Duodenal mucosa (tissue), 2 donors: ENCODE results near the gene GPATCH3.

Source experiments
- H3K27ac ChIP-seq: one replicate; pipeline ENCODE4 v1.7.0; 2013; ENCODE audit warnings: low read depth, low read length
- H3K27me3 ChIP-seq, 2 donors: one replicate each; pipeline ENCODE4 v1.7.0; 2013; ENCODE audit warnings: low read length in 2 of 2, control low read depth in 1 of 2; ENCODE audit not compliant: insufficient read depth in 2 of 2, control insufficient read depth in 1 of 2
- H3K36me3 ChIP-seq, 2 donors: one replicate each; pipeline ENCODE4 v1.7.0; 2013; ENCODE audit warnings: low read length in 2 of 2, control low read depth in 1 of 2; ENCODE audit not compliant: insufficient read depth in 2 of 2, control insufficient read depth in 1 of 2
- H3K4me1 ChIP-seq, 2 donors: one replicate each; pipeline ENCODE4 v1.7.0; 2013; ENCODE audit warnings: low read length in 2 of 2, control low read depth in 1 of 2; ENCODE audit not compliant: insufficient read depth in 2 of 2, control insufficient read depth in 1 of 2
- H3K4me3 ChIP-seq, 2 donors: one replicate each; pipeline ENCODE4 v1.7.0; 2013; ENCODE audit warnings: low read length in 2 of 2, low read depth in 1 of 2
- H3K9ac ChIP-seq, 2 donors: one replicate each; pipeline ENCODE4 v1.7.0; 2013; ENCODE audit warnings: low read length in 2 of 2, low read depth in 1 of 2
- H3K9me3 ChIP-seq, 2 donors: one replicate each; pipeline ENCODE4 v1.7.0; 2013; ENCODE audit warnings: low read length in 2 of 2, control low read depth in 1 of 2; ENCODE audit not compliant: control insufficient read depth in 1 of 2

The GPATCH3 gene

DNA sequence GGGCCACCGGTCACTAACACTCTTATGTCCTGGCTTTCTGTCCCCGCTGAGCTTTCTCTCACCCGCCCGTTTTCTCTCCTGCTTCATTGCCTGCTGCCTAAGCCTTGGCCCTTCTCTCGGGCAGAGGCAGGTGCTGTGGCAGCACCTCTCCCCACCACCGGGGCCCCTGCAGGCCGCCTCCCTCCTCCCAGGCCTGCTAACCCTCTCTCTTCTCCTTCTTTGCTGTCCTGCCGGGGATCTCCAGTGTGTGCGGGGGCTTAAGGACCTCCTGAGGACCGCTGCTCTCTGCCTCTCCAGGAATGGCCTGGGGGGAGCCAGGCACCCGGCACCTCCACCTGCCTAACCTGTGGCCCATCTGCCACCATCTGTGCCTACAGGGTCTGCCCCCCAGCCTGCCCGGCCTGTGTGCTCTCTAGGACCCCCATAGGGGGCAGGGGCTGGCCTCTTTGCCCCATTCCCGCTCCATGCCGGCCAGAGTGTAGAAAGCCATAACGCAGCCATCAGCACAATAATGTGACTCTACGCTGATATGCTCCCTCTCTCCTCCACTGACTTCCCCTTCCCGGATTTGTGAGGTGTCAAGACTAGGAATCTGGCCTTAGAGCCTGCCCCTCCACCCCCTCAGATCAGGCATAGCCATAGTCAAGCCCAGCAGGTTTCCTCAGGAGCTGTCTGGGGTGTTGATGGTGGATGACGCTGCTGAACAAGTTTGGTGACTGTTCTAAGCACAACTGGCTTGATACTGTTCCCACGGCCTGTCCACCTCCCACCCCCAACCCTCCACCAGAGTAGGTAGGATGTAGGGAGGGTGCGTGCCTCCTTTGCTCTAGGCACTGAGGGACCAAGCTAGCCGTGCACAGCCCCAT, 43.4 kb downstream of the GPATCH3 start:
- Histone ChIP-seq H3K27ac (no peak overlapping the region), H3K4me3 (no peak overlapping the region), H3K4me1 (peaks cover 7 to 10% of the 10 kb centered on the region in 2 donors), H3K36me3 (peaks cover 5 to 41% of the 10 kb centered on the region in 2 donors), H3K9me3 (no peaks in the 10 kb centered on the region), H3K9ac (no peak overlapping the region), H3K27me3 (no peaks in the 10 kb centered on the region)

DNA sequence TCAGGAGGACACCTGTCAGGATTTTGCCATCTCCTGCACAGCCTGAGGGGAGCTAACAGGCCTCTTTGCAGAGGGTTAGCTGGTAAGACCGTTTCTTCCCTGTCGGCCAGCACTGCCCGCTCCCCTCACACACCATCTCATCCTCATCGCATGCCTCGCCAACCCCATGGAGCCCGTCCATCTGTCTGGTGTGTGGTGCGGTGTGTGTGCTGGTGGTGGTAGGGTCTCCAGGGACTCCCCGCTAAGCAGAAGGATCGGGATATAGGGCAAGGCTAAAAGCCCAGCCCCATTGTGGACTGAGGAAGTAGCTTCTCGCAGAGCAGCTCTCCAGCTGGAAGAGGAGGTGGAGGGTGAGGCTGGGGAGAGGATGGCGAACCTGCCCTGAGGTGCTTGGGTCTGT, 44.1 kb downstream of the GPATCH3 start:
- Histone ChIP-seq H3K36me3 (peaks cover 12 to 48% of the 10 kb centered on the region in 2 donors), H3K4me1 (peaks cover 7 to 9% of the 10 kb centered on the region in 2 donors), H3K9me3 (no peaks in the 10 kb centered on the region), H3K9ac (no peak overlapping the region), H3K4me3 (no peak overlapping the region), H3K27me3 (no peaks in the 10 kb centered on the region), H3K27ac (no peak overlapping the region)

DNA sequence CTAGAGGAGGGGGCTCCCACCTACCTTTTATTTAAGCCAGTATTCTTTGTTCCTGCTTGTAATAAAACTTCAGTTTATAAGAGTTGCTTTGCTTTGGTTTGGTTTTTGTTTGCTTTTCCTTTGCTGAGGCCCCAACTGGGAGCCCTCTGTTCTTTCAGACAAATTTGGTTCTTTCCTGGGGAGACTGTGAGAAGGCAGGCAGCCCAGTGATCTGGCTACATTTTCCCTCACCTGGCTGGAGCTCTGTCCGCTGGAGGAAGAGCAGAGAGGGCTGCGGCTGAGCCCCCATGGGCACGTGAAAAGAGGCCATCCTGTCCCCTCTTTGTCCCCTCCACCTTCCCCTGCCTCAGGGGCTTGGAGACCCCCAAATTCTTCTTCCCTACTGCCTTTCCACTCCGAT, 44.6 kb downstream of the GPATCH3 start:
- no peak overlapping the region for H3K27ac ChIP-seq
- H3K9me3 ChIP-seq: no peaks in the 10 kb centered on the region
- H3K9ac ChIP-seq: no peak overlapping the region
- H3K27me3 ChIP-seq: no peaks in the 10 kb centered on the region
- no peak overlapping the region for H3K4me3 ChIP-seq
- peaks cover 7 to 9% of the 10 kb centered on the region in 2 donors for H3K4me1 ChIP-seq
- H3K36me3 ChIP-seq: peaks cover 17 to 53% of the 10 kb centered on the region in 2 donors

- H3K36me3 ChIP-seq: peaks cover 24 to 61% of the 10 kb centered on the region in 2 donors
- no peaks in the 10 kb centered on the region for H3K27me3 ChIP-seq
- H3K9me3 ChIP-seq: no peaks in the 10 kb centered on the region
- H3K9ac ChIP-seq: no peak overlapping the region
- no peak overlapping the region for H3K4me3 ChIP-seq
- H3K4me1 ChIP-seq: peaks cover 11 to 14% of the 10 kb centered on the region in 2 donors
- no peak overlapping the region for H3K27ac ChIP-seq
Observed at GRCh38 chr1:26854906-26855305, 45.4 kb downstream of the GPATCH3 start.

GRCh38 chr1:26853600-26853999, 46.7 kb downstream of the GPATCH3 start:
- no peak overlapping the region for H3K9ac ChIP-seq
- H3K4me1 ChIP-seq: peaks cover 23 to 24% of the 10 kb centered on the region in 2 donors
- no peak overlapping the region for H3K4me3 ChIP-seq
- H3K9me3 ChIP-seq: no peaks in the 10 kb centered on the region
- H3K27ac ChIP-seq: no peak overlapping the region
- peaks cover 24 to 69% of the 10 kb centered on the region in 2 donors for H3K36me3 ChIP-seq
- H3K27me3 ChIP-seq: no peaks in the 10 kb centered on the region

- Histone ChIP-seq H3K27ac (no peak overlapping the region), H3K4me3 (no peak overlapping the region), H3K9ac (no peak overlapping the region), H3K9me3 (no peaks in the 10 kb centered on the region), H3K36me3 (peaks cover 24 to 73% of the 10 kb centered on the region in 2 donors), H3K27me3 (no peaks in the 10 kb centered on the region), H3K4me1 (peaks cover 26 to 29% of the 10 kb centered on the region in 2 donors)
Observed at GRCh38 chr1:26853156-26853555, 47.1 kb downstream of the GPATCH3 start.

DNA sequence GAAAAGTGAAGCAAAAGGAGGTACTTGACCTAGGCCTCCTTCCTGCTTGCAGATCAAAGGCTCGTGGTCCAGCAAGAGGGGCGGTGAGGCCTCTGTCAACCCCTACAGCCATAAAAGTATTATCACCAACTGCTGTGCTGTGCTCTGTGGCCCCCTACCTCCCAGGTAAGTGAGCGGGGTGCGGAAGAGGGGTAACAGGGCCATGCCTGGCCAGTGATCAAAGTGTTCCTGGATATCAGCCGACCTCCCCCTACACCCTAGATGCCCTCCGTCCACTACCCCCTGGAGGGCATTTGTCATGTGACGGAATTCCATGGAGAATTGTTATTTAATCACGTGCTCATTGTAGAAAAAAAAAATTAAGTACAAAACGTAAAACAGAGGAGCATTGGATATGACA, 47.6 kb downstream of the GPATCH3 start:
- no peak overlapping the region for H3K9ac ChIP-seq
- no peak overlapping the region for H3K4me3 ChIP-seq
- no peak overlapping the region for H3K27ac ChIP-seq
- H3K27me3 ChIP-seq: no peaks in the 10 kb centered on the region
- H3K9me3 ChIP-seq: no peaks in the 10 kb centered on the region
- peaks cover 24 to 73% of the 10 kb centered on the region in 2 donors for H3K36me3 ChIP-seq
- H3K4me1 ChIP-seq: peaks cover 26 to 29% of the 10 kb centered on the region in 2 donors

DNA sequence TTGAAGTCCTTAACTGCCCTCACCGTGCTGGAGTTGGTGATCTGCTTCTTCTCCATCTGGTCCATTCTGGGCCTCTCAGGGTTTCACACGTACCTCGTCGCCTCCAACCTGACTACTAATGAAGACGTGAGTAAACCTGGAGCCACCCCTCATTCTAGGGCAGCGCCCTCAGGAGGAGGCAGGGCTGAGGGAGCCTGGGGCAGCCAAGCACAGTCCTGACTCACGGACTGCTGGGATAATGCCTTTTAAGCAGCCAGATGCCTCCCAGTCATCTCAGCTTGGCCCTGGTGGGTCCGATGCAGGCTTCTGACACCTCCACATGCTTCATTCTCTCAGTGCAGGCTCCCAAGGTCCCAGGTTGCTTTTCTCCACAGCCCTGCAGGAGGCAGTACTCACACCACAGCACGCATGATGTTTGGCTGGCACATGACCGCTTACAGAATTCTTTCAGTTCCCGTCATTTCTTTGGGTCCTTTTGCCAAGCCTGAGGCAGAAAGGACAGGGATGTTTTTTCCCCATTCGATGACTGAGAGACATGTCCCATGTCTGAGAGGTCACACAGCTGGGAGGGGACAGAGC, 49.1 kb downstream of the GPATCH3 start:
- no peak overlapping the region for H3K27ac ChIP-seq
- no peak overlapping the region for H3K4me3 ChIP-seq
- H3K36me3 ChIP-seq: peaks cover 24 to 70% of the 10 kb centered on the region in 2 donors
- H3K9me3 ChIP-seq: no peaks in the 10 kb centered on the region
- no peak overlapping the region for H3K9ac ChIP-seq
- no peaks in the 10 kb centered on the region for H3K27me3 ChIP-seq
- peaks cover 26 to 29% of the 10 kb centered on the region in 2 donors for H3K4me1 ChIP-seq

- H3K4me3 ChIP-seq: no peak overlapping the region
- H3K9ac ChIP-seq: peak overlapping the region; percentile 25 to 71
- H3K36me3 ChIP-seq: peaks cover 24 to 58% of the 10 kb centered on the region in 2 donors
- no peaks in the 10 kb centered on the region for H3K27me3 ChIP-seq
- H3K27ac ChIP-seq: peak overlapping the region; percentile 76
- no peaks in the 10 kb centered on the region for H3K9me3 ChIP-seq
- peaks cover 19 to 20% of the 10 kb centered on the region in 2 donors for H3K4me1 ChIP-seq
Observed at GRCh38 chr1:26848941-26849774, 51.1 kb downstream of the GPATCH3 start.
